Measurements from ENCODE around the gene GALK1. TPM values are rescaled to one million over a fixed set of nuclear protein-coding genes. Genes with fewer than 3 reads are reported as not detected.

Gene GALK1
- total and polyA plus RNA-seq, 9 of the 15 experiments (the other 6 are each of a cell fraction or from before 2014, with no cell fraction given), result 0.45 to 51.6 (median 17.4) TPM

- TF ChIP-seq ATF2 (CRISPR knock-in tag; IDR thresholded peaks at IDR 0.05), result no peak
- peak; percentile 49; the same call in 1 of the 2 replicates for TF ChIP-seq SPI1 (IDR thresholded peaks at IDR 0.05; ENCODE audit: borderline replicate concordance, low read depth, low read length)
- TF ChIP-seq HOXB6 (CRISPR knock-in tag; IDR thresholded peaks at IDR 0.05; ENCODE audit: borderline replicate concordance), result no peak
- TF ChIP-seq ZC3H11A (IDR thresholded peaks at IDR 0.05; ENCODE audit: low read depth, low read length), result no peak
- peak; percentile 94 for TF ChIP-seq CREM (IDR thresholded peaks at IDR 0.05; ENCODE audit: low read depth)
- TF ChIP-seq KAT8 (IDR thresholded peaks at IDR 0.05; ENCODE audit: low read depth), result no peak
- TF ChIP-seq HIVEP1 (CRISPR knock-in tag; IDR thresholded peaks at IDR 0.05), result 0 out of 2 replicates have a peak, but pooled peaks have one; percentile 36
- TF ChIP-seq CHAMP1 (IDR thresholded peaks at IDR 0.05), result peak; percentile 18; the same call in 1 of the 2 replicates
- TF ChIP-seq BRD4 (IDR thresholded peaks at IDR 0.05), result peak; percentile 98
- TF ChIP-seq TAF1 (IDR thresholded peaks at IDR 0.05; ENCODE audit: control insufficient read depth, extremely low read depth, insufficient read depth, low read length, severe bottlenecking), result peak; percentile 86
- peak; percentile 37; the same call in 1 of the 2 replicates for TF ChIP-seq CHCHD3 (CRISPR knock-in tag; IDR thresholded peaks at IDR 0.05)
- TF ChIP-seq MAFK (IDR thresholded peaks at IDR 0.05; ENCODE audit: low read length), result peak; percentile 29; the same call in 1 of the 2 replicates
- peak; percentile 90 for TF ChIP-seq AFF4 (CRISPR knock-in tag; IDR thresholded peaks at IDR 0.05)
- no peak for TF ChIP-seq ZNF277 (CRISPR knock-in tag; IDR thresholded peaks at IDR 0.05; ENCODE audit: borderline replicate concordance)
- TF ChIP-seq SAFB2 (IDR thresholded peaks at IDR 0.05; ENCODE audit: borderline replicate concordance, low read depth, low read length, severe bottlenecking), result no peak
These were observed 20.3 kb upstream of the GALK1 start (continued) for GRCh38 chr17:75785016-75785890.

All from K562 (cell line).